ENCODE data around the gene OGFR. TPM values are rescaled to one million over a fixed set of nuclear protein-coding genes. Genes with fewer than 3 reads are reported as not detected.
A peak's percentile ranks its signal among the peaks of the same experiment; 100 is the strongest.

Gene OGFR
- total RNA-seq, 5 donors from 2014 or later (not counting 1 experiment from before 2014, with no cell fraction given) = 46.5 to 91.1 (median 83.0) TPM

GRCh38 chr20:62831361-62831788, 26.7 kb downstream of the OGFR start:
- POLR2A ChIA-PET = no interaction called here
- Histone ChIP-seq H3K27me3 (replicated peaks in 1 of 2; ENCODE audit: control insufficient read depth in 2 of 2, extremely low read depth in 1 of 2, insufficient read depth in 2 of 2, low read length in 1 of 2) (peaks cover 0 to 27% of the 10 kb centered on the region in 2 experiments), H3K9me3 (no peaks in the 10 kb centered on the region), H3K36me3 (ENCODE audit: control insufficient read depth in 2 of 2, extremely low read depth in 1 of 2, insufficient read depth in 1 of 2, low read length in 1 of 2) (no peaks in the 10 kb centered on the region), H3K4me3 (ENCODE audit: control insufficient read depth in 1 of 2, extremely low read depth in 1 of 2, low read length in 1 of 2) (no peak overlapping the region), H3K4me1 (ENCODE audit: control insufficient read depth in 1 of 2, extremely low read depth in 1 of 2, insufficient read depth in 2 of 2, low read length in 2 of 2) (peaks cover 0 to 14% of the 10 kb centered on the region in 2 experiments), H3K27ac (ENCODE audit: low read length) (no peak overlapping the region)
- Mint-ChIP-seq H3K27me3 (no peaks in the 10 kb centered on the region), H3K36me3 (no peaks in the 10 kb centered on the region), H3K4me3 (no peak overlapping the region), H3K4me1 (peaks cover 0 to 14% (median 0%) of the 10 kb centered on the region in 3 donors), H3K27ac (no peak overlapping the region), H3K9me3 (no peaks in the 10 kb centered on the region)
- no peak for ATAC-seq (replicated peaks in 1 of 4)
- CTCF ChIA-PET = no interaction called here
- 91% methylated on average over 9 of the region's 10 CpGs for WGBS (ENCODE audit: insufficient coverage)
- DNase-seq = no peak

GRCh38 chr20:62831854-62832211, 27.2 kb downstream of the OGFR start:
- Mint-ChIP-seq H3K4me1 (peaks cover 0 to 14% (median 0%) of the 10 kb centered on the region in 3 donors), H3K27me3 (no peaks in the 10 kb centered on the region), H3K27ac (no peak overlapping the region), H3K9me3 (no peaks in the 10 kb centered on the region), H3K36me3 (no peaks in the 10 kb centered on the region), H3K4me3 (no peak overlapping the region)
- H3K36me3 ChIP-seq (ENCODE audit: control insufficient read depth in 2 of 2, extremely low read depth in 1 of 2, insufficient read depth in 1 of 2, low read length in 1 of 2) = no peaks in the 10 kb centered on the region
- POLR2A ChIA-PET = no interaction called here
- CTCF ChIA-PET = no interaction called here
- no peak for ATAC-seq (replicated peaks in 1 of 4)
- H3K27ac ChIP-seq (ENCODE audit: low read length) = no peak overlapping the region
- H3K9me3 ChIP-seq = no peaks in the 10 kb centered on the region
- 83% methylated on average over 5 of the region's 10 CpGs for WGBS (ENCODE audit: insufficient coverage)
- peaks cover 0 to 28% of the 10 kb centered on the region in 2 experiments for H3K27me3 ChIP-seq (replicated peaks in 1 of 2; ENCODE audit: control insufficient read depth in 2 of 2, extremely low read depth in 1 of 2, insufficient read depth in 2 of 2, low read length in 1 of 2)
- H3K4me3 ChIP-seq (ENCODE audit: control insufficient read depth in 1 of 2, extremely low read depth in 1 of 2, low read length in 1 of 2) = no peak overlapping the region
- H3K4me1 ChIP-seq (ENCODE audit: control insufficient read depth in 1 of 2, extremely low read depth in 1 of 2, insufficient read depth in 2 of 2, low read length in 2 of 2) = peaks cover 0 to 14% of the 10 kb centered on the region in 2 experiments
- no peak for DNase-seq

GRCh38 chr20:62832212-62832922, 27.7 kb downstream of the OGFR start:
- WGBS (ENCODE audit: insufficient coverage) = 62% methylated on average over 20 of the region's 22 CpGs
- peak in 11 of 35 experiments; percentile 6 to 58 (median 29) for DNase-seq
- POLR2A ChIA-PET = no interaction called here

GRCh38 chr20:62832951-62833391, 28.3 kb downstream of the OGFR start:
- Mint-ChIP-seq H3K4me1 (peaks cover 0 to 14% (median 0%) of the 10 kb centered on the region in 3 donors), H3K27ac (no peak overlapping the region), H3K4me3 (no peak overlapping the region), H3K9me3 (no peaks in the 10 kb centered on the region), H3K36me3 (no peaks in the 10 kb centered on the region), H3K27me3 (no peaks in the 10 kb centered on the region)
- Histone ChIP-seq H3K27me3 (replicated peaks in 1 of 2; ENCODE audit: control insufficient read depth in 2 of 2, extremely low read depth in 1 of 2, insufficient read depth in 2 of 2, low read length in 1 of 2) (peaks cover 0 to 37% of the 10 kb centered on the region in 2 experiments), H3K36me3 (ENCODE audit: control insufficient read depth in 2 of 2, extremely low read depth in 1 of 2, insufficient read depth in 1 of 2, low read length in 1 of 2) (no peaks in the 10 kb centered on the region), H3K9me3 (no peaks in the 10 kb centered on the region), H3K4me3 (ENCODE audit: control insufficient read depth in 1 of 2, extremely low read depth in 1 of 2, low read length in 1 of 2) (no peak overlapping the region), H3K27ac (ENCODE audit: low read length) (no peak overlapping the region), H3K4me1 (ENCODE audit: control insufficient read depth in 1 of 2, extremely low read depth in 1 of 2, insufficient read depth in 2 of 2, low read length in 2 of 2) (peaks cover 0 to 14% of the 10 kb centered on the region in 2 experiments)
- 84% methylated on average over 11 of the region's 14 CpGs for WGBS (ENCODE audit: insufficient coverage)
- CTCF ChIA-PET = no interaction called here
- POLR2A ChIA-PET = no interaction called here
- ATAC-seq (replicated peaks in 1 of 4) (no peak), DNase-seq (no peak)

More at GRCh38 chr20:62832212-62832922, 27.7 kb downstream of the OGFR start:
- no peak overlapping the region for H3K4me3 Mint-ChIP-seq
- no peak overlapping the region for H3K4me3 ChIP-seq (ENCODE audit: control insufficient read depth in 1 of 2, extremely low read depth in 1 of 2, low read length in 1 of 2)
- peaks cover 0 to 14% (median 0%) of the 10 kb centered on the region in 3 donors for H3K4me1 Mint-ChIP-seq
- H3K27me3 Mint-ChIP-seq = no peaks in the 10 kb centered on the region
- peaks cover 0 to 14% of the 10 kb centered on the region in 2 experiments for H3K4me1 ChIP-seq (ENCODE audit: control insufficient read depth in 1 of 2, extremely low read depth in 1 of 2, insufficient read depth in 2 of 2, low read length in 2 of 2)
- no peaks in the 10 kb centered on the region for H3K9me3 Mint-ChIP-seq
- H3K27ac ChIP-seq (ENCODE audit: low read length) = no peak overlapping the region
- no peaks in the 10 kb centered on the region for H3K9me3 ChIP-seq
- CTCF ChIA-PET = no interaction called here
- H3K27ac Mint-ChIP-seq = no peak overlapping the region
- H3K36me3 ChIP-seq (ENCODE audit: control insufficient read depth in 2 of 2, extremely low read depth in 1 of 2, insufficient read depth in 1 of 2, low read length in 1 of 2) = no peaks in the 10 kb centered on the region
- ATAC-seq (replicated peaks in 1 of 4) = peak in 3 of 4 experiments; percentile 45 to 66 (median 62)
- H3K27me3 ChIP-seq (replicated peaks in 1 of 2; ENCODE audit: control insufficient read depth in 2 of 2, extremely low read depth in 1 of 2, insufficient read depth in 2 of 2, low read length in 1 of 2) = peaks cover 0 to 33% of the 10 kb centered on the region in 2 experiments
- no peaks in the 10 kb centered on the region for H3K36me3 Mint-ChIP-seq

GRCh38 chr20:62834967-62835730, 30.5 kb downstream of the OGFR start:
- DNase-seq = no peak
- no peak overlapping the region for H3K4me3 Mint-ChIP-seq
- H3K9me3 Mint-ChIP-seq = no peaks in the 10 kb centered on the region
- no peaks in the 10 kb centered on the region for H3K36me3 ChIP-seq (ENCODE audit: control insufficient read depth in 2 of 2, extremely low read depth in 1 of 2, insufficient read depth in 1 of 2, low read length in 1 of 2)
- H3K4me3 ChIP-seq (ENCODE audit: control insufficient read depth in 1 of 2, extremely low read depth in 1 of 2, low read length in 1 of 2) = no peak overlapping the region
- no peaks in the 10 kb centered on the region for H3K9me3 ChIP-seq
- POLR2A ChIA-PET = no interaction called here
- H3K27ac ChIP-seq (ENCODE audit: low read length) = no peak overlapping the region
- H3K27me3 Mint-ChIP-seq = no peaks in the 10 kb centered on the region
- 87% methylated on average over 17 of the region's 24 CpGs for WGBS (ENCODE audit: insufficient coverage)
- CTCF ChIA-PET = no interaction called here
- no peak overlapping the region for H3K27ac Mint-ChIP-seq
- no peaks in the 10 kb centered on the region for H3K36me3 Mint-ChIP-seq
- H3K4me1 Mint-ChIP-seq = peaks cover 0 to 14% (median 0%) of the 10 kb centered on the region in 3 donors
- no peak for ATAC-seq (replicated peaks in 1 of 4)
- H3K4me1 ChIP-seq (ENCODE audit: control insufficient read depth in 1 of 2, extremely low read depth in 1 of 2, insufficient read depth in 2 of 2, low read length in 2 of 2) = peaks cover 0 to 14% of the 10 kb centered on the region in 2 experiments
- H3K27me3 ChIP-seq (replicated peaks in 1 of 2; ENCODE audit: control insufficient read depth in 2 of 2, extremely low read depth in 1 of 2, insufficient read depth in 2 of 2, low read length in 1 of 2) = peaks cover 0 to 41% of the 10 kb centered on the region in 2 experiments

- POLR2A ChIA-PET = no interaction called here
- Mint-ChIP-seq H3K36me3 (peaks cover 2% of the 10 kb centered on the region), H3K4me3 (no peak overlapping the region), H3K27me3 (no peaks in the 10 kb centered on the region), H3K27ac (no peak overlapping the region), H3K9me3 (no peaks in the 10 kb centered on the region), H3K4me1 (peaks cover 0 to 14% (median 0%) of the 10 kb centered on the region in 3 donors)
- Histone ChIP-seq H3K4me1 (ENCODE audit: control insufficient read depth in 1 of 2, extremely low read depth in 1 of 2, insufficient read depth in 2 of 2, low read length in 2 of 2) (peaks cover 0 to 14% of the 10 kb centered on the region in 2 experiments), H3K27me3 (replicated peaks in 1 of 2; ENCODE audit: control insufficient read depth in 2 of 2, extremely low read depth in 1 of 2, insufficient read depth in 2 of 2, low read length in 1 of 2) (peaks cover 0 to 38% of the 10 kb centered on the region in 2 experiments), H3K9me3 (no peaks in the 10 kb centered on the region), H3K36me3 (ENCODE audit: control insufficient read depth in 2 of 2, extremely low read depth in 1 of 2, insufficient read depth in 1 of 2, low read length in 1 of 2) (no peaks in the 10 kb centered on the region), H3K4me3 (ENCODE audit: control insufficient read depth in 1 of 2, extremely low read depth in 1 of 2, low read length in 1 of 2) (no peak overlapping the region), H3K27ac (ENCODE audit: low read length) (no peak overlapping the region)
- WGBS (ENCODE audit: insufficient coverage) = 76% methylated on average over 45 of the region's 52 CpGs
- CTCF ChIA-PET = no interaction called here
- no peak for ATAC-seq (replicated peaks in 1 of 4)
- DNase-seq = peak in 1 of 35 experiments; percentile 19
These were observed 31.6 kb downstream of the OGFR start for GRCh38 chr20:62835931-62836861.

All from T-cell (primary cell).